ENCODE data around the gene ARHGAP23.
"Not testable (repeated sequence)": the region's sequence is repeated elsewhere in the genome, so short reads cannot be mapped to it uniquely, and the experiment has no call there.

The ARHGAP23 gene

DNA sequence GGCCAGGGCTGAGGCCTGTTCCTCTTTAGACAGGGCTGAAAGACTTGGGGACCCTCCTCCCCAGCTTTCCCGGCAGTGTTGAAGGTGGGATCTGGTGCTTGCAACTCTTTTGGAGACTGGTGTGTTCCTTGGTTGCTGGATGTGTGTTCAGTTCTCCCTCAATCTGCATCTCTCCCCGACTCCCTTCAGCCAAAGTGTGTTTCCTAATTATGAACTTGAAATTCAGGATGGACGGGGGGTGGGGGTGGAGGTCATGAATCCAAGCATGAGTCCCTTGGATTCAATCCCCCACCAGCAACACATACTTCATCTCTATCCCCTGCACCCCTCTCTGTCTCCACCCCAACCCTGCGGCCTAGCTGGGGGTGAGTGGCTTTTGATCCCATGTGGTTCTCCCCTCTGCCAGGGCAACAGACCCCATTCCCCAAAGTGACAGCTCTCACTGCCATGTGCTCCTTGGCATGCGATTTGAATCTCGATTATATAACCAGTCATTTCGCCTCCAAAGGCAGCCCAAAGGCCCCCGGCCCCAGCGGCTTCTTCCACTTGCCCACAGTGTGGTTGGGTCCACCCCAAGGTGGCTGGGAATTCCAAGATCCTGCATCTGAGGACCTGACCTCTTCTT, 1.3 kb downstream of the ARHGAP23 start:
- H3K27ac ChIP-seq, result no peak overlapping the region
- TF ChIP-seq ZFX (IDR thresholded peaks at IDR 0.05), result no peak
- TF ChIP-seq, protein P1, sequence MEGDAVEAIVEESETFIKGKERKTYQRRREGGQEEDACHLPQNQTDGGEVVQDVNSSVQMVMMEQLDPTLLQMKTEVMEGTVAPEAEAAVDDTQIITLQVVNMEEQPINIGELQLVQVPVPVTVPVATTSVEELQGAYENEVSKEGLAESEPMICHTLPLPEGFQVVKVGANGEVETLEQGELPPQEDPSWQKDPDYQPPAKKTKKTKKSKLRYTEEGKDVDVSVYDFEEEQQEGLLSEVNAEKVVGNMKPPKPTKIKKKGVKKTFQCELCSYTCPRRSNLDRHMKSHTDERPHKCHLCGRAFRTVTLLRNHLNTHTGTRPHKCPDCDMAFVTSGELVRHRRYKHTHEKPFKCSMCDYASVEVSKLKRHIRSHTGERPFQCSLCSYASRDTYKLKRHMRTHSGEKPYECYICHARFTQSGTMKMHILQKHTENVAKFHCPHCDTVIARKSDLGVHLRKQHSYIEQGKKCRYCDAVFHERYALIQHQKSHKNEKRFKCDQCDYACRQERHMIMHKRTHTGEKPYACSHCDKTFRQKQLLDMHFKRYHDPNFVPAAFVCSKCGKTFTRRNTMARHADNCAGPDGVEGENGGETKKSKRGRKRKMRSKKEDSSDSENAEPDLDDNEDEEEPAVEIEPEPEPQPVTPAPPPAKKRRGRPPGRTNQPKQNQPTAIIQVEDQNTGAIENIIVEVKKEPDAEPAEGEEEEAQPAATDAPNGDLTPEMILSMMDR (conservative IDR thresholded peaks at IDR 0.05), result no peak

DNA sequence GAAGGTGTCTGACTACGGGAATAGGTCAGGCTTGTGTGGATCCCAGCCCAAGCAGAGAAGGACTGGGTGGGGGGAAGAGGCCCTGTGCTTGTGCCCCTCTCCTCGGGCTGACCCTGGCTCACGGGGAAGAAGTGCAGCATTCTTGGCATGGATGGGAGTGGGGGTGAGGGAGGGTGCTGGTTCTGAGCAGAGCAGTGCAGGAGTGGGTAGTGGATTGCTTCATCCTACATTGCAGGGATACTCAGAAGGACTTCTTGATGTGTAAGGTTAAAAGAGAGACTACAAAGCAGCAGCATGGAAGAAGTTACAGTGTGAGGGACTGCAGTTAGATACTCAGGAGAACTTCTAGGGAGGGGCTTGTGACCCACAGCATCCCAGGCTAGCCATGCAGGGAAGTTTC, 2.1 kb downstream of the ARHGAP23 start:
- TF ChIP-seq ZFX (IDR thresholded peaks at IDR 0.05), result no peak
- TF ChIP-seq, protein P1 (conservative IDR thresholded peaks at IDR 0.05), result no peak
- H3K27ac ChIP-seq, result no peak overlapping the region

DNA sequence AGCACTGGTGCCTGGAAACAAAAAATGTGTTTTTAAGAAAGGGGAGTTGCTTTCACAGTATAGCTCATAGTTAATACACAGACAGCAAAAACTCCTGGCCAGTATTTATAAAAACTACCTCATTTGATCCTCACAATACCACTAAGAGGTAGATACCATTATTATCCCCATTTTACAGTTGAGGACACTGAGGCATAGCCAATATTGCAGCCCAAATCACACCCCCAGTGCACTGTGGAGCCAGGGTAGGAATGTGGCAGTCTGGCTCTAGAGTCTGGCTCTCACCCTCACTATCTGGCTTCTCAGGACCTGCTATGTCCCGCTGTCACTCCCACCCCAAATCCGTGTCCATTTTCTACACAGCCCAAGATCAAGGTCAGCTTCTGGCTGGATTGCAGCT, 2.6 kb downstream of the ARHGAP23 start:
- TF ChIP-seq, protein P1 (conservative IDR thresholded peaks at IDR 0.05), result no peak
- no peak for TF ChIP-seq ZFX (IDR thresholded peaks at IDR 0.05)
- no peak overlapping the region for H3K27ac ChIP-seq

DNA sequence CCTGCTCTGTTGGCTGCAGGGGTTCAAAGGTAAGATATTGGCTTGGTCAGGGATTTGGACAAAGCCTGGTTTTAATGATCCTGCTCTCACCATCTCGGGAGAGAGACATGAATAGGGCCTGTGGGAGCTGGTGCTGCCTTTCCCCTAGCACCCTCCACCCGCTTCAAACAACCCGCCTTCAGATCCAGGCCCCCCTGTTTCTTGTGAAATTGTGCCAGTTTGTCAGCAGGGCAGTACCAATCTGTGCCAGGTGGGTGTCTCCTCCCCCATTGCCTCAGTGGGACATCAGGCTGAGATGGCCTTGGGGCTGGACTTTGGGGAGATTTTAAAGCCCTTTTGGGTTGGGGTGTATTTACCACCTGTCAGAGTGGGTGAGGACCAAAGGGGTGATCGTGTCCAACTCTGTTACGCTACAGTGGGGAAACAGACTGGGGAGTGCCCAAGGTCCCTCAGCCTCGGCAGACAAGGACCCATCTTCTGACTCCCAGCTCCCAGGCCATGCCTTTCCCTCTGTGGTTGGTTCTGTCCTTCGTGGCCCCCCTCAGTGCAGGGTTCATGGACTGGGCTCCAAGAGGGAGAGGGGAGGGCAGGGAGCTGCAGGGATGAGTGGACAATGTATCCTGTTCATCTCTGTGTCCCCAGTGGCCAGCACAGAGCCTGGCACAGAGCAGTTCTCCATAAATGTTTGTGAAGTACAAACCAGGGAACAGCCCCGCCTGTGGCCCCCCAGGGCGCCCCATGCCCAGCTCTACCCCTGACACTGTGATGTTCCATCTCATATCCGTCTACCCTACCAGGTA, 3.3 kb downstream of the ARHGAP23 start:
- no peak overlapping the region for H3K27ac ChIP-seq
- TF ChIP-seq ZFX (IDR thresholded peaks at IDR 0.05), result no peak
- TF ChIP-seq, protein P1 (conservative IDR thresholded peaks at IDR 0.05), result no peak

DNA sequence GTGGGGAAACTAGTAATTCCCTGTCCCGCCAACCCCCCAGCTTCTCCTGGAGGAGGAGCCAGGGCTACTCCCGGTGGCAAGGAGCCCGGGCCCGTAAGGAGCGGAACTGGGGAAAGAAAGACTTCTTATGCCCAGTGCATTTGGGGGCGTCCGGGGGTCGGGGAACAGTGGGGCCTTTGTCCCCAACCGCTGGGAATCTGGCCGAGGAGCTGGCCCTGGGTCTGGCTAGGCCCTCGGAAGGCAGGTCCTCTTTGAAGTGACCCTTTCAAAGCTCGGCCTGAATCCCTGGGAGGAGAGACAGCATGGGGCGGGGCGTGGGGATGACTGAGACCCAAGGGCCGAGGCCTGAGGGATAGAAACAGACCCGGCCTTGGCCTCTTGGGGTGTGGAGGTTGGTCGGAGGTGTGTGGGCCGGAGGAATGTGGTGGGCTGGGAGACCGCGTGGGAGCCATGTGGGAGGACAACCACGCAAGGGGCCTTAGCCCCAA, 6.0 kb downstream of the ARHGAP23 start:
- H3K27ac ChIP-seq, result no peak overlapping the region

DNA sequence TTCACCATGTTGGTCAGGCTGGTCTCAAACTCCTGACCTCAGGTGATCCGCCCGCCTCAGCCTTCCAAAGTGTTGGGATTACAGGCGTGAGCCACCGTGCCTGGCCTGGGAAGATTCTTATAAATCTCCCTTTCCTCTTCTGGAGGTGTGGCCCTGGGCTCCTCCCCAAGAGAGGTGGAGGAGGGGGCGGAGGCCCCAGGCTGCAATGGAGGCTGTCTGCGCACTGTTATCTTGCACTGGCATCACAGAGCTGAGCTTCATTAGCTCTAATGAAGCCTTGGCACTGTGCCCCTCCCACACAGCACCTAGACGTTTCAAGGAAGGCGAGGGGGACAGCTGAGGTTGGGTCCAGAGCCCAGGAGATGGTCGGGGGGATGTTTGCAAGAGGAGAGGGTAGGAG, 7.5 kb downstream of the ARHGAP23 start:
- TF ChIP-seq ZFX (IDR thresholded peaks at IDR 0.05), result no peak
- TF ChIP-seq, protein P1 (conservative IDR thresholded peaks at IDR 0.05), result no peak
- no peak overlapping the region for H3K27ac ChIP-seq

More for the DNA sequence above, 6.0 kb downstream of the ARHGAP23 start:
- TF ChIP-seq ZFX (IDR thresholded peaks at IDR 0.05), result no peak
- TF ChIP-seq, protein P1 (conservative IDR thresholded peaks at IDR 0.05), result no peak

DNA sequence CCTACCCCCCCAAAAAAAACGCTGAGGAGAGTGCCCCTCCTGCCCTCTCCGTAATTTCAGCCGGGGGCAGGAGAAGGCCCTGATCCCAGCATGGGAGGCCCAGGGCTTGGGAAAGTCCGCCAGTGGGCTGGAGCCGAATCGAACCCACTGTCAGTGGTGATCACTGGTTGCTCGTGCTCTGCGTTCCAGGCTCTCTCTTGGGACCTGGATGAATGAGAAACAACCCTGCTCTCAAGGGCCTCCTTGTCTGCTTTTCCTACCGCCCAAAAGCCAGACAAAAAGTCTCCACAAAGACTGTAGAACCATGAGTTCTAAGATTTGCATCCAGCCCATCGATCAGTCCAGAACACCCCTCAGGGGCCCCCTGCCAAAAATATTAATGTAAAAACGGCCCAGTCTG, 8.1 kb downstream of the ARHGAP23 start:
- no peak for TF ChIP-seq ZFX (IDR thresholded peaks at IDR 0.05)
- TF ChIP-seq, protein P1 (conservative IDR thresholded peaks at IDR 0.05), result no peak
- no peak overlapping the region for H3K27ac ChIP-seq

DNA sequence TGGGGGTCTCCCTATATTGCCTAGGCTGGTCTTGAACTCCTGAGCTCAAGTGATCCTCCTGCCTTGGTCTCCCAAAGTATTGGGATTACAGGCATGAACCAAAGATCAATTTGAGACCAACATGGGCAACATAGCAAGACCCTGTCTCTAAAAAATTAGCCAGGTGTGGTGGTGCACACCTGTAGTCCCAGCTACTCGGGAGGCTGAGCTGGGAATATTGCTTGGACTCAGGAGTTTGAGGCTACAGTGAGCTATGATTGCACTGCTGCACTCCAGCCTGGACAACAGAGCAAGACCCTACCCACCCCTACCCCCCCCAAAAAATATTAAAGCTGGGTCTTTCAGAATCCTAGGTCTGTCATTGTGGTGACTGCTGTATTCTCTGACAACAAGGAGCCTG, 9.0 kb downstream of the ARHGAP23 start:
- not testable (repeated sequence) for H3K27ac ChIP-seq

Data from C4-2B (cell line).